Measurements from ENCODE around the gene ICE2.

ICE2 gene

GRCh38 chr15:60424006-60424405, 54.9 kb downstream of the ICE2 start:
- Histone ChIP-seq H3K4me3 (ENCODE audit: low read length in 2 of 2) (no peak overlapping the region), H3K4ac (ENCODE audit: low read length) (no peak overlapping the region), H3K14ac (ENCODE audit: low read length) (no peak overlapping the region), H4K91ac (ENCODE audit: low read depth, low read length, poor library complexity) (no peak overlapping the region), H2BK120ac (ENCODE audit: low read depth, low read length) (no peak overlapping the region), H4K8ac (ENCODE audit: low read depth, low read length) (no peak overlapping the region), H3K9ac (ENCODE audit: low read depth, low read length, poor library complexity) (no peak overlapping the region), H3K27me3 (ENCODE audit: control insufficient read depth in 3 of 3, insufficient read depth in 3 of 3, low read depth in 1 of 3, low read length in 3 of 3) (no peaks in the 10 kb centered on the region), H3K27ac (replicated peaks; ENCODE audit: low read length) (no peak overlapping the region), H3K9me3 (replicated peaks in 1 of 2; ENCODE audit: control insufficient read depth in 2 of 2, insufficient read depth in 1 of 2, low read depth in 1 of 2, low read length in 2 of 2) (no peaks in the 10 kb centered on the region), H2BK12ac (ENCODE audit: low read length) (no peak overlapping the region), H2AFZ (ENCODE audit: low read length) (no peak overlapping the region), H2BK5ac (ENCODE audit: low read length) (no peak overlapping the region), H3K36me3 (replicated peaks in 1 of 2; ENCODE audit: control insufficient read depth in 2 of 2, insufficient read depth in 2 of 2, low read length in 2 of 2) (peaks cover 0 to 65% of the 10 kb centered on the region in 2 donors), H2AK5ac (ENCODE audit: low read depth, low read length) (no peak overlapping the region), H2BK15ac (ENCODE audit: low read length) (no peak overlapping the region), H3K79me1 (ENCODE audit: low read depth, low read length) (no peaks in the 10 kb centered on the region), H3K4me1 (ENCODE audit: control insufficient read depth in 2 of 2, insufficient read depth in 1 of 2, low read depth in 1 of 2, low read length in 2 of 2) (peaks cover 5 to 15% of the 10 kb centered on the region in 2 donors), H3K18ac (ENCODE audit: low read length) (no peak overlapping the region), H3K23ac (ENCODE audit: low read depth, low read length, poor library complexity) (no peak overlapping the region), H3K4me2 (ENCODE audit: insufficient read depth, low read length, poor library complexity, severe bottlenecking) (no peak overlapping the region)
- no peak for DNase-seq (ENCODE audit: low spot score)
- WGBS, 2 donors (ENCODE audit: extremely low coverage in 2 of 2, insufficient read length in 2 of 2, insufficient replicate concordance in 1 of 2) = no CpG with 5 or more reads among the region's 1 CpG

GRCh38 chr15:60423537-60423936, 55.4 kb downstream of the ICE2 start:
- H3K9me3 ChIP-seq (replicated peaks in 1 of 2; ENCODE audit: control insufficient read depth in 2 of 2, insufficient read depth in 1 of 2, low read depth in 1 of 2, low read length in 2 of 2) = no peaks in the 10 kb centered on the region
- no peak overlapping the region for H3K18ac ChIP-seq (ENCODE audit: low read length)
- H2BK5ac ChIP-seq (ENCODE audit: low read length) = no peak overlapping the region
- H3K4me2 ChIP-seq (ENCODE audit: insufficient read depth, low read length, poor library complexity, severe bottlenecking) = no peak overlapping the region
- no peak overlapping the region for H4K91ac ChIP-seq (ENCODE audit: low read depth, low read length, poor library complexity)
- H2BK15ac ChIP-seq (ENCODE audit: low read length) = no peak overlapping the region
- peaks cover 5 to 15% of the 10 kb centered on the region in 2 donors for H3K4me1 ChIP-seq (ENCODE audit: control insufficient read depth in 2 of 2, insufficient read depth in 1 of 2, low read depth in 1 of 2, low read length in 2 of 2)
- DNase-seq (ENCODE audit: low spot score) = peak; percentile 46
- H3K9ac ChIP-seq (ENCODE audit: low read depth, low read length, poor library complexity) = no peak overlapping the region
- no peak overlapping the region for H3K14ac ChIP-seq (ENCODE audit: low read length)
- H3K23ac ChIP-seq (ENCODE audit: low read depth, low read length, poor library complexity) = no peak overlapping the region
- no peak overlapping the region for H2BK120ac ChIP-seq (ENCODE audit: low read depth, low read length)
- H2AK5ac ChIP-seq (ENCODE audit: low read depth, low read length) = no peak overlapping the region
- H3K36me3 ChIP-seq (replicated peaks in 1 of 2; ENCODE audit: control insufficient read depth in 2 of 2, insufficient read depth in 2 of 2, low read length in 2 of 2) = peaks cover 0 to 60% of the 10 kb centered on the region in 2 donors
- no peak overlapping the region for H2BK12ac ChIP-seq (ENCODE audit: low read length)
- no peak overlapping the region for H2AFZ ChIP-seq (ENCODE audit: low read length)
- WGBS, 2 donors (ENCODE audit: extremely low coverage in 2 of 2, insufficient read length in 2 of 2, insufficient replicate concordance in 1 of 2) = no CpG with 5 or more reads among the region's 2 CpGs
- no peak overlapping the region for H3K4ac ChIP-seq (ENCODE audit: low read length)
- no peak overlapping the region for H3K4me3 ChIP-seq (ENCODE audit: low read length in 2 of 2)
- H4K8ac ChIP-seq (ENCODE audit: low read depth, low read length) = no peak overlapping the region
- no peak overlapping the region for H3K27ac ChIP-seq (replicated peaks; ENCODE audit: low read length)
- H3K27me3 ChIP-seq (ENCODE audit: control insufficient read depth in 3 of 3, insufficient read depth in 3 of 3, low read depth in 1 of 3, low read length in 3 of 3) = no peaks in the 10 kb centered on the region
- no peaks in the 10 kb centered on the region for H3K79me1 ChIP-seq (ENCODE audit: low read depth, low read length)

GRCh38 chr15:60421544-60421943, 57.4 kb downstream of the ICE2 start:
- Histone ChIP-seq H3K18ac (ENCODE audit: low read length) (no peak overlapping the region), H3K27me3 (ENCODE audit: control insufficient read depth in 3 of 3, insufficient read depth in 3 of 3, low read depth in 1 of 3, low read length in 3 of 3) (no peaks in the 10 kb centered on the region), H2AK5ac (ENCODE audit: low read depth, low read length) (no peak overlapping the region), H3K9me3 (replicated peaks in 1 of 2; ENCODE audit: control insufficient read depth in 2 of 2, insufficient read depth in 1 of 2, low read depth in 1 of 2, low read length in 2 of 2) (no peaks in the 10 kb centered on the region), H3K36me3 (replicated peaks in 1 of 2; ENCODE audit: control insufficient read depth in 2 of 2, insufficient read depth in 2 of 2, low read length in 2 of 2) (peaks cover 0 to 42% of the 10 kb centered on the region in 2 donors), H3K9ac (ENCODE audit: low read depth, low read length, poor library complexity) (no peak overlapping the region), H2BK12ac (ENCODE audit: low read length) (no peak overlapping the region), H3K27ac (replicated peaks; ENCODE audit: low read length) (no peak overlapping the region), H2BK120ac (ENCODE audit: low read depth, low read length) (no peak overlapping the region), H4K91ac (ENCODE audit: low read depth, low read length, poor library complexity) (no peak overlapping the region), H3K23ac (ENCODE audit: low read depth, low read length, poor library complexity) (no peak overlapping the region), H3K79me1 (ENCODE audit: low read depth, low read length) (no peaks in the 10 kb centered on the region), H3K4me1 (ENCODE audit: control insufficient read depth in 2 of 2, insufficient read depth in 1 of 2, low read depth in 1 of 2, low read length in 2 of 2) (peaks cover 5 to 15% of the 10 kb centered on the region in 2 donors), H3K4ac (ENCODE audit: low read length) (no peak overlapping the region), H4K8ac (ENCODE audit: low read depth, low read length) (no peak overlapping the region), H2BK5ac (ENCODE audit: low read length) (no peak overlapping the region), H2BK15ac (ENCODE audit: low read length) (no peak overlapping the region), H2AFZ (ENCODE audit: low read length) (no peak overlapping the region), H3K14ac (ENCODE audit: low read length) (no peak overlapping the region), H3K4me3 (ENCODE audit: low read length in 2 of 2) (no peak overlapping the region), H3K4me2 (ENCODE audit: insufficient read depth, low read length, poor library complexity, severe bottlenecking) (no peak overlapping the region)
- DNase-seq (ENCODE audit: low spot score) = no peak
- WGBS, 2 donors (ENCODE audit: extremely low coverage in 2 of 2, insufficient read length in 2 of 2, insufficient replicate concordance in 1 of 2) = no CpG with 5 or more reads among the region's 1 CpG

- Histone ChIP-seq H3K9ac (ENCODE audit: low read depth, low read length, poor library complexity) (no peak overlapping the region), H3K27ac (replicated peaks; ENCODE audit: low read length) (no peak overlapping the region), H3K23ac (ENCODE audit: low read depth, low read length, poor library complexity) (no peak overlapping the region), H3K79me1 (ENCODE audit: low read depth, low read length) (no peaks in the 10 kb centered on the region), H3K9me3 (replicated peaks in 1 of 2; ENCODE audit: control insufficient read depth in 2 of 2, insufficient read depth in 1 of 2, low read depth in 1 of 2, low read length in 2 of 2) (no peaks in the 10 kb centered on the region), H3K36me3 (replicated peaks in 1 of 2; ENCODE audit: control insufficient read depth in 2 of 2, insufficient read depth in 2 of 2, low read length in 2 of 2) (peaks cover 0 to 30% of the 10 kb centered on the region in 2 donors), H2AFZ (ENCODE audit: low read length) (no peak overlapping the region), H2BK15ac (ENCODE audit: low read length) (no peak overlapping the region), H2AK5ac (ENCODE audit: low read depth, low read length) (no peak overlapping the region), H3K4me3 (ENCODE audit: low read length in 2 of 2) (no peak overlapping the region), H2BK12ac (ENCODE audit: low read length) (no peak overlapping the region), H3K18ac (ENCODE audit: low read length) (no peak overlapping the region), H3K14ac (ENCODE audit: low read length) (no peak overlapping the region), H4K8ac (ENCODE audit: low read depth, low read length) (no peak overlapping the region), H2BK5ac (ENCODE audit: low read length) (no peak overlapping the region), H4K91ac (ENCODE audit: low read depth, low read length, poor library complexity) (no peak overlapping the region), H3K4me1 (ENCODE audit: control insufficient read depth in 2 of 2, insufficient read depth in 1 of 2, low read depth in 1 of 2, low read length in 2 of 2) (peaks cover 5 to 15% of the 10 kb centered on the region in 2 donors), H3K27me3 (ENCODE audit: control insufficient read depth in 3 of 3, insufficient read depth in 3 of 3, low read depth in 1 of 3, low read length in 3 of 3) (no peaks in the 10 kb centered on the region), H3K4me2 (ENCODE audit: insufficient read depth, low read length, poor library complexity, severe bottlenecking) (no peak overlapping the region), H3K4ac (ENCODE audit: low read length) (no peak overlapping the region), H2BK120ac (ENCODE audit: low read depth, low read length) (no peak overlapping the region)
- no CpG with 5 or more reads among the region's 2 CpGs for WGBS, 2 donors (ENCODE audit: extremely low coverage in 2 of 2, insufficient read length in 2 of 2, insufficient replicate concordance in 1 of 2)
- DNase-seq (ENCODE audit: low spot score) = no peak
These were observed 58.7 kb downstream of the ICE2 start for GRCh38 chr15:60420203-60420716.

All from neuronal stem cell (in vitro differentiated cells).